GM18951 (cell line): Measurements from ENCODE around the gene C1orf74.

Experiments
- POLR2A ChIP-seq: IDR thresholded peaks from 4 replicates; pipeline ENCODE4 v1.6.1; 2011; ENCODE audit warnings: mild to moderate bottlenecking; ENCODE audit not compliant: insufficient read length, insufficient read depth; ENCODE audit errors: extremely low read depth
- in situ Hi-C: fragments of 300-500 bp; cut with MboI; formaldehyde crosslinking; loops from one replicate; pipeline ENCODE4 v1.12.0; 2022; ENCODE audit warnings: low sequenced_read_pairs, mixed read lengths, inconsistent platforms; ENCODE audit not compliant: unreplicated experiment

Gene C1orf74

GRCh38 chr1:209784265-209785169 is at the start of gene C1orf74:
C1orf74 (minus strand) TSS chr1:209784559; CDS start chr1:209783634, 925 bp downstream.
- in situ Hi-C loops = no loop called here
- peak; percentile 96 for TF ChIP-seq POLR2A

DNA sequence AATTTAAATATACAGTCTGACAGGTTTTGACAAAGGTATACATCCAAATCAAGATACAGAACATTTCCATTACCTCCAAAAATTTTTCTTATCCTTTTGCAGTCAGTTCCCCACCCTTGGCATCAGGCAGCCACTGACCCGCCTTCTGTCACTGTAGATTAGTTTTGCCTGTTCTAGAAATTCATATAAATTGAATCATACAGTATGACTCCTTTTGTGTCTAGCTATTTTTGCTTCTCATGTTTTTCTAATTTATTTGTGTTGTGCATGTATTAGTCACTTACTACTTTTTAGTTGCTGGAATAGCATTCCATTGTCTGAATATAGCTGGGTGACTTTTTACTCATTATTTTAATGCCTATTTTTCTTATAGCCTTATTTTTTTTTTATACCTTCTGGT is 47.3 kb upstream of the C1orf74 start:
- in situ Hi-C loops = no loop called here
- TF ChIP-seq POLR2A = no peak

DNA sequence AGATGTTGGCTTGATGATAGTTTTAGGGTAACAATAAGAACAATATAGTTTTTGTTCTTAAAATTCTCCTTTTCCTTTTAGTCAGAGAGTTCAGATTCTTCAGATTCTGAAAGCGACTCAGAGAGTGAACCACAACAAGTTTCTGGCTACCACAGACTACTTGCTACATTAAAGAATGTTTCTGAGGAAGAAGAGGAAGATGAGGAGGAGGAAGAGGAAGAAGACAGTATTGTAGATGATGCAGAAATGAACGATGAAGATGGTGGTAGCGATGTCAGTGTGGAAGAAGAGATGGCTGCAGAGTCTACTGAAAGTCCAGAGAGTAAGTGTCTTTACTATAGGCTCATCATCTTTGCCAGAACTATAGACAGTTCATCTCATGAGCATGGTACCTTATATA is 46.4 kb upstream of the C1orf74 start:
- in situ Hi-C loops = no loop called here
- TF ChIP-seq POLR2A = no peak

DNA sequence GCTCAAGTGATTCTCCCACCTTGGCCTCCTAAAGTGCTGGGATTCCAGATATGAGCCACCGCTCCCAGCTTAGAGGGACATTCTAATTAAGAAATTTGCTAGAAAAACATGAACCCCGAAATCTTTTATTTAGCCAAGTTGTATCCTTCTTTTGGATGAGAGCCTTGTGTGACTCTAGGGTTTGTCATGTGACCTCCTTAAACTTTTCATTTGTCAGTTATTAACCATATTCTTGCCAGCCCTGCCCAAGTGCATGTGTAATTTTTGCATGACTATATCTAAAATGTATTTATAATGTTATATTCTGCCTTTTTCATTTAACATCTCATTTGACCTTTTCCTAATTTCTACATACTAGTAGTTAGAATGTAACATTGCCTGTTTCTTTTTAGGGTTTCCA is 45.4 kb upstream of the C1orf74 start:
- TF ChIP-seq POLR2A = no peak
- in situ Hi-C loops = no loop called here

DNA sequence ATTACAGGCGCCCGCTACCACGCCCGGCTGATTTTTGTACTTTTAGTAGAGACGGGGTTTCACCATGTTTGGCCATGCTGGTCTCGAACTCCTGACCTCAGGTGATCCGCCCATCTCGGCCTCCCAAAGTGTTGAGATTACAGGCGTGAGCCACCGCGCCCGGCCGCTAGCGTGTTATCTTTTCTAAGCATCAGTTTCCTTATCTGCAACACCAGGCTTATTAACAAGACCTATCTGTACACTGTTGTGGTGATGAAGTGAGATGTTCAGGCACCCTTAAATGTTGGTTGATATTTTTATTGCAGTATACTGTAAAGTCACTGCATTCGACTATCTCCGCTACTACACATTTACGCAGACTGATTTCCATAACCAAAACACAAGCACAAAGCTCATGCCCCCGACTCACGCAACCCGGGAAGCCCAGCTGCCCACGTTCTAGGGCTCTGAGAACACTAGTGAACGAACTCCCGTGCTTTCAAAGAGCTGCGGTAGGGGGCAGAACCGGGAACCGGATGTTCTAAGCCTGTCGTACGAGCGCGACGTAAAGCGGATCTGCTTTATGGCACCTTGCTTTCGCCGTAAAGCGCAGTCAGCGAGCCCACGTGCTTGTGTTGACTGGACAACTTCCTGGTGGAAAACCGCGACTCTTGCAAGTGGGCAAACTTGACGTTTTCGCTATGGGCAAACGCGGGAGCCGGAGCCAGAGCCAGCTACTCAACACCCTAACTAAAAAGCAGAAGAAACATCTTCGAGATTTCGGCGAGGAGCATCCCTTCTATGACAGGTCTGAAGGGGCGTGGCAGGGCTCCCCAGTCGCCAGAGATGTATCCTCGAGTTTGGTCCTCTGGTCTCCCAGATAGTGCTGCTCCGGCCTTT is 43.3 kb upstream of the C1orf74 start, which contains the start of gene UTP25:
Gene UTP25 (plus strand): TSS at position 589 of the 879 bp plus-strand sequence. CDS start 92 bp downstream, at position 681.
- in situ Hi-C loops = no loop called here
- peak; percentile 73 for TF ChIP-seq POLR2A

- no peak for TF ChIP-seq POLR2A
- in situ Hi-C loops = no loop called here
These were observed 41.5 kb upstream of the C1orf74 start for GRCh38 chr1:209825591-209826434.

DNA sequence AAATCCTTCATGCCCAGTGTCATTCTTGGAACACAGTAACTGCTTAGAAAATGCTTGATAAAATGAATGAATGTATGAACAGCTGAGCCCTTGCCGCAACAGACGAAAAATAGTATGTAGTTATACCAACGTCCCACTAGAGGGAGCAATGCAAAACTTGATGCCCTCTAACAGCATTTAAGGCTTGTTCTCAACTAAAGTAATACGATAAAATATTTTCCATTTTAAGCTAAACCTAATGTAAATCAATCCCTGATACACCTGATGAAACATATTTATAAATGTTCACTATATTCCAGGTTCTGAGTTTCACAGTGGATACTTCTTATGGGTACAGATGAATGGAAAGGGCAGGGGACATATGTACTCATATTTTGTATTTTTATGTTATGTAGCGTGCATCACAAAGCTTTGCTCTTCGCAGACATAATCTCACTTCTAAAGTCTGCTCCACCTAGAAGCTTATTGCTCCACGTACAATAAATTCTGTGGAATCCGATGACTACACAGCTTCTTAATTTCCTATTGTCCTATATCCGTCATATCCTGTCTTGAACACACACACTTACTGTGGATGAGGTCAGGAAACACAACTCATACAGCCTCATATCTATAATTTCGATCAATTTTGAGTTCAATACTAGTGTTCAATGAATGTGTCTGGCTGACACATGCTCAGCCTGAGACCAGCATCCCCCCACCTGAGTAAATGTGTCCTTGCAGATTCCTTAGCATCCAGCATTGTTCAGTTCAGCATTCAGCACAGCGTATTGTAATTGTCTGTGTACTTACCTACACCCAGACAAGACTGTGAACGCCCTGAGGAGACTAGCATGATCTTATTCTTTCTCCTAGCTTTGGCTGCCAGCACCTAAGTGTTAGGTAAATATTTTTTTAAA is 39.0 kb upstream of the C1orf74 start:
- in situ Hi-C loops = no loop called here
- no peak for TF ChIP-seq POLR2A

GRCh38 chr1:209822706-209823105 is 38.3 kb upstream of the C1orf74 start:
- no peak for TF ChIP-seq POLR2A
- in situ Hi-C loops = no loop called here

DNA sequence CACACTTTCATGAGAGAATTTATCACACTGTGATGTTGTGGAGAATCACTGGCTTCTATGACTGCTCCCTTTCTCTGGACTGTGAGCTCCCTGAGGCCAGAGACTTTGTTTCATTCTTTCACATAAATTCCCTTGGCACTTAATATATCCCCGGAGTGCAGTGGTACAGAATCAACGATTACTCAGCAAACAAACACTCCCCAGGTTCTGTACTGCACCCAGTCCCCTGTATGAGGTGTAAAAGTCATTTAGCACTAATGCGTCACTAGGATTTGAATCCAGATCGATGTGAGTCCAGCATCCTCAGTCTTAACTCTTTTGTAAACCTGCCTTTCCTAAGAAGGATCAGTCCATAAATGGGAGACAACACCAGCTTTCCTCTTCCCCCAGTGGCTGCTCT is 36.6 kb upstream of the C1orf74 start:
- in situ Hi-C loops = no loop called here
- TF ChIP-seq POLR2A = no peak

DNA sequence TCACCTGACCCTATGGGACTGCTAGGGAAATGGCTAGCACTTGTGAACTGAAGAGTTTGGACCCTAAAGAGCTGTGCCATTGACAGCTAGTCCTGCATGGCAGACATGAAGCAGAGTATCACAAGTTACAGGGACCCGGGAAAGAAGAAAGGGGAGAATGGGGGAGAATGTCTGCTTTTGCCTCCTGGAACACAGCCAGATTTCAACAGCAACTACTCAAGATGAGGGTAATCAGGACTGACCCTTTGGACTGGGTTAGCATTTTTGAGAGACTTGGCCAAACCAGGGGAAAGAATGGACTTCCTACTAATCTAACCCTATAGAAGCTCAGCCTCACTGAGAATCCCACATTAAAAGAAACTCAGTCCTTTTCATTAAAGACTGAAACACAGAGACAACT is 34.7 kb upstream of the C1orf74 start:
- no peak for TF ChIP-seq POLR2A
- in situ Hi-C loops = no loop called here

DNA sequence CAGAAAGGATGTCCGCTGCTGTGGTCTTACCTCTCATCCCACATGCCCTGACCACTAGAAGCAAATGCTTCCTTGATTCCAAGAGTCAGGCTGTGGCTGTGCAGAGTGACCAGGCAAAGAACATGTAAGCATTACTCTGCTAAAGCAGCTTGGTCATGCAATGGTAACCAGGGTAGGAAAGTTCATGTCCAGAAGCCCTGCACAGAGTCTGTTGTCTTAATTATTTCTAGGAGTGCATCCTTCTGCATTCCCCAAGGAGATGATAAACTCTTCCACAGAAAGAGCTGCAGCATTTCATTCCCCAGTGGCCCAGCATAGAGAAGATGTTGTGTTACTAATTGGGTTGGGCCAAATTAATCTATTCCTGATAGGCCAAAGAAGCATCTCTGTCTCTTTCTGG is 33.3 kb upstream of the C1orf74 start:
- in situ Hi-C loops = no loop called here
- TF ChIP-seq POLR2A = no peak

- in situ Hi-C loops = no loop called here
- no peak for TF ChIP-seq POLR2A
These were observed 32.6 kb upstream of the C1orf74 start for GRCh38 chr1:209816923-209817322.
